Measurements from ENCODE around the gene BTBD9.

The BTBD9 gene

DNA sequence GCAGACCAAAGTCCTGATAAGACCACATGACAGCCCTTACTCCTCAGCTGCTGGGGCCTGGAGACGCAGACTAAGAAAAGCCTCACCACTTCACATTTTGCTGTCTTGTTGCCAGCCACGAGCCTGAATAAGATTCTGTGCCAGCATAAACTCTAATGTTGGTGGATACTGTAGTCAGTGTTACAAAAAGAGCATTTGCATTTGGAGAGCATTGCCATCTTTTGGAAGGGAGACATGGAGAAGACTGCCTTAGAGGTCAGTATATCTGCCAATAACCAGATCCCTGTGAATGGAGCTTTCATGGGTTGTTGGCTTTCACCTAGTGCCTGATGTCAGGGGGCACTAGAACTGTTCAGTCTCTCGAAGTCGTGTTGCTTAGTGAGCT lies 505.0 kb downstream of the BTBD9 start:
- TF ChIP-seq ZC3H10 (CRISPR knock-in tag; IDR thresholded peaks at IDR 0.05) (no peak), CSDC2 (CRISPR knock-in tag; IDR thresholded peaks at IDR 0.05) (no peak), ISL1 (CRISPR knock-in tag; IDR thresholded peaks at IDR 0.05) (no peak), ZNF8 (CRISPR knock-in tag; IDR thresholded peaks at IDR 0.05) (no peak), TOX (CRISPR knock-in tag; IDR thresholded peaks at IDR 0.05; ENCODE audit: borderline replicate concordance) (no peak), ZNF70 (CRISPR knock-in tag; IDR thresholded peaks at IDR 0.05) (no peak), TCF4 (CRISPR knock-in tag; IDR thresholded peaks at IDR 0.05; ENCODE audit: borderline replicate concordance) (no peak), SNAI2 (CRISPR knock-in tag; IDR thresholded peaks at IDR 0.05) (no peak), CREB5 (CRISPR knock-in tag; IDR thresholded peaks at IDR 0.05; ENCODE audit: low read depth) (no peak), ESRRG (CRISPR knock-in tag; IDR thresholded peaks at IDR 0.05) (no peak), ZNF565 (CRISPR knock-in tag; conservative IDR thresholded peaks at IDR 0.05; ENCODE audit: low read depth) (no peak), POU6F1 (CRISPR knock-in tag; IDR thresholded peaks at IDR 0.05; ENCODE audit: borderline replicate concordance, low read depth) (no peak), BACH2 (CRISPR knock-in tag; IDR thresholded peaks at IDR 0.05; ENCODE audit: borderline replicate concordance) (no peak), ZFP30 (CRISPR knock-in tag; IDR thresholded peaks at IDR 0.05) (no peak), ZFP3 (CRISPR knock-in tag; IDR thresholded peaks at IDR 0.05) (no peak), TSHZ2 (CRISPR knock-in tag; IDR thresholded peaks at IDR 0.05) (no peak), PATZ1 (CRISPR knock-in tag; IDR thresholded peaks at IDR 0.05; ENCODE audit: borderline replicate concordance) (no peak), GLIS3 (CRISPR knock-in tag; IDR thresholded peaks at IDR 0.05) (no peak), OSR1 (CRISPR knock-in tag; IDR thresholded peaks at IDR 0.05) (no peak), ARNTL (CRISPR knock-in tag; IDR thresholded peaks at IDR 0.05; ENCODE audit: borderline replicate concordance, low read depth) (no peak)
- no peak for ATAC-seq

DNA sequence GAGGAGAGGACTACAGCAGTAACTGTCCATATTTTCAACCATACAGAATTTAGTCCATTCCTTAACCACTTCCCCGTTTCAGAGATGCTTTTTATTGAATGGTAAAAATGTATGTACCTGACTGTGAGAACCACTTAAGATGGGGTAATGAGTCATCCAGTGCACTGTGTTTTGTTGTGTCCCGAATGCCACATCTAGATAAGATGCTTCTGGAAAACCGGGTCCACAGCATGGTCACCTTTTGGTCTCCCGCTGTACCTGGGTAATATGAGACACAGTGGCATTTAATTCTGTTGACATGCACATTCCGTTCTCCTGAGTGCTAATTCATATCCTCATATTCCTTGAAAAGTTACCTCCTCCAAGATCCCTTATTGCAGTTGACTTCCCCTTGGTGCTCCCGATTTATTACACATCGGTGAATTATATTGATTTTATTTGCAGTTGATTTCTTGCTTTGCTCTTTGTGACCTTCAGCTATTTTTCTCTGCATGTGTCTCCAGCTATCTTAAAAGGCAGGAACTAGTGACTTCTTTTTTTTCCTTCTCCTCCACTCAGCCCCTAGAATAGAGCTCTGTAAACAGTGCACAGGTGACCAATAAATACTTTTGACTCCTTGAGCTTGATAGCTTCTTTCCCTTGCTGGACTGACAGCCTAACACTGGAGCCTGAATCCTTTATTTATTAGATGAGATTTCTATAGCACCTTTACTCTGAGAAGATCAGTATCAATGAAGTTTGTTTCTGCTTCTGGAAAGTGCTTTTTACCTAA lies 505.6 kb downstream of the BTBD9 start:
- ATAC-seq: no peak
- TF ChIP-seq POU6F1 (CRISPR knock-in tag; IDR thresholded peaks at IDR 0.05; ENCODE audit: borderline replicate concordance, low read depth): no peak
- no peak for TF ChIP-seq GLIS3 (CRISPR knock-in tag; IDR thresholded peaks at IDR 0.05)
- TF ChIP-seq PATZ1 (CRISPR knock-in tag; IDR thresholded peaks at IDR 0.05; ENCODE audit: borderline replicate concordance): no peak
- TF ChIP-seq ZC3H10 (CRISPR knock-in tag; IDR thresholded peaks at IDR 0.05): no peak
- no peak for TF ChIP-seq TSHZ2 (CRISPR knock-in tag; IDR thresholded peaks at IDR 0.05)
- TF ChIP-seq ZNF565 (CRISPR knock-in tag; conservative IDR thresholded peaks at IDR 0.05; ENCODE audit: low read depth): no peak
- no peak for TF ChIP-seq TCF4 (CRISPR knock-in tag; IDR thresholded peaks at IDR 0.05; ENCODE audit: borderline replicate concordance)
- no peak for TF ChIP-seq ZNF70 (CRISPR knock-in tag; IDR thresholded peaks at IDR 0.05)
- TF ChIP-seq ZFP30 (CRISPR knock-in tag; IDR thresholded peaks at IDR 0.05): no peak
- no peak for TF ChIP-seq CSRNP3 (CRISPR knock-in tag; IDR thresholded peaks at IDR 0.05)
- no peak for TF ChIP-seq CSDC2 (CRISPR knock-in tag; IDR thresholded peaks at IDR 0.05)
